ENCODE measurements around the gene KRT10. TPM values are rescaled to one million over a fixed set of nuclear protein-coding genes. Genes with fewer than 3 reads are reported as not detected.
A peak's percentile ranks its signal among the peaks of the same experiment; 100 is the strongest.

KRT10 gene
- total and polyA plus RNA-seq, 9 of the 15 experiments (the other 6 are each of a cell fraction or from before 2014, with no cell fraction given), result 47.0 to 179 (median 76.2) TPM

DNA sequence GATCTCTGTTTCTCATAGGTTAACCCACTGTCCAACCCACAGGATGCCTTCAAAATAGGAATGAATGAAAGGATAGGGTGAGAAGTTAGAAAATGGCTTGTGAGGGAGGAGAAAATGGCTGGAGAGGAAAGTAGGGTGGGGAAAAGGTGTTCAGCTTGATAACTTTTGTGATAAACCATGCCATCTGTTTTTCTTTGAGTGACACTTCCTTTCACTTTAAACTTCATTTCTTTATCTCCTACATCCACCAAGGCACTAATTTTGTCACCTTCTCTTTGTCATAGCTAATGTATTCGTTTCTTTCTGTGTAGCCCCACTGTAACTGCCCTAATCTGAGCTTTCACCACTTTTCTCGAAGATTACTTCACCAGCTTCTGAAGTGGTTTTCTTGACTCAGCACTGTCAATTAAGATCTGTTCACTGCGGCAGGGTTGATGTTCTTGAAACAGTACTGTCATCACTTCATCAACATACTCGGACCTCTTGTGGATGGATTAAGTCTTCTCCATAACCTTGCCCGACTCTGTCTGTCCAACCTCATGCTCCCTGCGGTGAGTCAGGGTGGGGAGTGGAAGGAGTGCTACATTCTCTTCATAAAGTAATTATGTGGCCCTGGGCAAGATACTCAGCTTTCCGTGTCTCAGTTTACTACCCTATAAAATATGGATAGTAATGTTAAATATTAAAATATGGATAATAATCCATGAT lies 5.5 kb upstream of the KRT10 start (continued):
- TF ChIP-seq, protein P1, sequence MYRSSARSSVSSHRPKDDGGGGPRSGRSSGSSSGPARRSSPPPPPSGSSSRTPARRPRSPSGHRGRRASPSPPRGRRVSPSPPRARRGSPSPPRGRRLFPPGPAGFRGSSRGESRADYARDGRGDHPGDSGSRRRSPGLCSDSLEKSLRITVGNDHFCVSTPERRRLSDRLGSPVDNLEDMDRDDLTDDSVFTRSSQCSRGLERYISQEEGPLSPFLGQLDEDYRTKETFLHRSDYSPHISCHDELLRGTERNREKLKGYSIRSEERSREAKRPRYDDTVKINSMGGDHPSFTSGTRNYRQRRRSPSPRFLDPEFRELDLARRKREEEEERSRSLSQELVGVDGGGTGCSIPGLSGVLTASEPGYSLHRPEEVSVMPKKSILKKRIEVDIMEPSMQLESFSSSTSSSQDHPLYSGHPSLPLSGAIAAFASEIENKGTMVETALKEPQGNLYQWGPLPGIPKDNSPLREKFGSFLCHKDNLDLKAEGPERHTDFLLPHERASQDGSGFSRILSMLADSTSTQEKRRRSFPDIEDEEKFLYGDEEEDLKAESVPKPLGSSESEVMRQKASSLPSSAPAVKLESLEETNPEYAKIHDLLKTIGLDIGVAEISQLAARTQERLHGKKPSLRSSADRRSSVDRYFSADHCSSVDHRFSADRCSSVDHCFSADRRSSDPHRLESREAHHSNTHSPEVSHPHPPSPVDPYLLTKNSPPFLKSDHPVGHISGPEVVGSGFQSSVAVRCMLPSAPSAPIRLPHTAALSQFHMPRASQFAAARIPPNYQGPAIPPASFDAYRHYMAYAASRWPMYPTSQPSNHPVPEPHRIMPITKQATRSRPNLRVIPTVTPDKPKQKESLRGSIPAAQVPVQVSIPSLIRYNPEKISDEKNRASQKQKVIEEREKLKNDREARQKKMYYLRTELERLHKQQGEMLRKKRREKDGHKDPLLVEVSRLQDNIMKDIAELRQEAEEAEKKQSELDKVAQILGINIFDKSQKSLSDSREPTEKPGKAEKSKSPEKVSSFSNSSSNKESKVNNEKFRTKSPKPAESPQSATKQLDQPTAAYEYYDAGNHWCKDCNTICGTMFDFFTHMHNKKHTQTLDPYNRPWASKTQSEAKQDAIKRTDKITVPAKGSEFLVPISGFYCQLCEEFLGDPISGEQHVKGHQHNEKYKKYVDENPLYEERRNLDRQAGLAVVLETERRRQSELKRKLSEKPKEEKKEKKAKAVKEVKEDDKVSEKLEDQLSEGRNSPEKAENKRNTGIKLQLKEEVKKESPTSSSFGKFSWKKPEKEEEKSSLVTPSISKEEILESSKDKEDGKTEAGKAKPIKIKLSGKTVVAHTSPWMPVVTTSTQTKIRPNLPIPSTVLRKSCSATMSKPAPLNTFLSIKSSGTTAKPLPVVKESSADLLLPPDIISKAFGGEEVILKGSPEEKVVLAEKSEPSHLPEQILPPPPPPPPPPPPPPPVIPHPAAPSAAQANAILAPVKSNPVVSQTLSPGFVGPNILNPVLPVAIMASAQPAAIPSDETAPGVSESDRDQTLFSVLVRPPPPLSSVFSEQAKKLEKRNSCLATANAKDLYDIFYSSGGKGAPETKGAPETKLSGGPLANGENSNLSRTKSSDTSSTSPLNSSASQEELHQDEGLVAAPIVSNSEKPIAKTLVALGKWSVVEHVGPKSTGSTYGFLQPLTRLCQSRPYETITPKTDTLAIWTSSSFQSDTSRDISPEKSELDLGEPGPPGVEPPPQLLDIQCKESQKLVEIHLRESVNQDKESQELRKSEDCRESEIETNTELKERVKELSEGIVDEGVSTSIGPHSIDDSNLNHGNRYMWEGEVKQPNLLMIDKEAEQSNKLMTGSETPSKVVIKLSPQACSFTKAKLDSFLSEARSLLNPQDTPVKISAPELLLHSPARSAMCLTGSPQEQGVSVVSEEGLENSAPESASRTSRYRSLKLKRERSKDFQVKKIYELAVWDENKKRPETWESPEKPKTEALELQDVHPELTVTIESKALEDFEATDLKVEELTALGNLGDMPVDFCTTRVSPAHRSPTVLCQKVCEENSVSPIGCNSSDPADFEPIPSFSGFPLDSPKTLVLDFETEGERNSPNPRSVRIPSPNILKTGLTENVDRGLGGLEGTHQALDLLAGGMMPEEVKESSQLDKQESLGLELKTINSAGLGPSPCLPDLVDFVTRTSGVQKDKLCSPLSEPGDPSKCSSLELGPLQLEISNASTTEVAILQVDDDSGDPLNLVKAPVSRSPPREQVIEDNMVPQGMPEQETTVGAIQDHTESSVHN (IDR thresholded peaks at IDR 0.05; ENCODE audit: borderline replicate concordance in 1 of 2, low read depth in 1 of 2), result peak in 1 of 2 experiments; percentile 92; a peak in 2 of 4 replicates
- TF ChIP-seq CSDE1 (IDR thresholded peaks at IDR 0.05) (0 out of 4 replicates have a peak, but pooled peaks of 1 of the 2 experiments have one; percentile 21), ZNF586 (CRISPR knock-in tag; conservative IDR thresholded peaks at IDR 0.05) (no peak), RB1 (IDR thresholded peaks at IDR 0.05; ENCODE audit: low read depth) (no peak), NUFIP1 (IDR thresholded peaks at IDR 0.05; ENCODE audit: partially characterized antibody) (no peak), NFATC3 (IDR thresholded peaks at IDR 0.05) (peak; percentile 89; the same call in 1 of the 2 replicates), ZNF175 (CRISPR knock-in tag; IDR thresholded peaks at IDR 0.05; ENCODE audit: low read depth) (peak; percentile 64; the same call in 1 of the 2 replicates)
- TF ChIP-seq, protein P2, sequence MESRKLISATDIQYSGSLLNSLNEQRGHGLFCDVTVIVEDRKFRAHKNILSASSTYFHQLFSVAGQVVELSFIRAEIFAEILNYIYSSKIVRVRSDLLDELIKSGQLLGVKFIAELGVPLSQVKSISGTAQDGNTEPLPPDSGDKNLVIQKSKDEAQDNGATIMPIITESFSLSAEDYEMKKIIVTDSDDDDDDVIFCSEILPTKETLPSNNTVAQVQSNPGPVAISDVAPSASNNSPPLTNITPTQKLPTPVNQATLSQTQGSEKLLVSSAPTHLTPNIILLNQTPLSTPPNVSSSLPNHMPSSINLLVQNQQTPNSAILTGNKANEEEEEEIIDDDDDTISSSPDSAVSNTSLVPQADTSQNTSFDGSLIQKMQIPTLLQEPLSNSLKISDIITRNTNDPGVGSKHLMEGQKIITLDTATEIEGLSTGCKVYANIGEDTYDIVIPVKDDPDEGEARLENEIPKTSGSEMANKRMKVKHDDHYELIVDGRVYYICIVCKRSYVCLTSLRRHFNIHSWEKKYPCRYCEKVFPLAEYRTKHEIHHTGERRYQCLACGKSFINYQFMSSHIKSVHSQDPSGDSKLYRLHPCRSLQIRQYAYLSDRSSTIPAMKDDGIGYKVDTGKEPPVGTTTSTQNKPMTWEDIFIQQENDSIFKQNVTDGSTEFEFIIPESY (CRISPR knock-in tag; IDR thresholded peaks at IDR 0.05), result 0 out of 2 replicates have a peak, but pooled peaks have one; percentile 26
- TF ChIP-seq, protein P3, sequence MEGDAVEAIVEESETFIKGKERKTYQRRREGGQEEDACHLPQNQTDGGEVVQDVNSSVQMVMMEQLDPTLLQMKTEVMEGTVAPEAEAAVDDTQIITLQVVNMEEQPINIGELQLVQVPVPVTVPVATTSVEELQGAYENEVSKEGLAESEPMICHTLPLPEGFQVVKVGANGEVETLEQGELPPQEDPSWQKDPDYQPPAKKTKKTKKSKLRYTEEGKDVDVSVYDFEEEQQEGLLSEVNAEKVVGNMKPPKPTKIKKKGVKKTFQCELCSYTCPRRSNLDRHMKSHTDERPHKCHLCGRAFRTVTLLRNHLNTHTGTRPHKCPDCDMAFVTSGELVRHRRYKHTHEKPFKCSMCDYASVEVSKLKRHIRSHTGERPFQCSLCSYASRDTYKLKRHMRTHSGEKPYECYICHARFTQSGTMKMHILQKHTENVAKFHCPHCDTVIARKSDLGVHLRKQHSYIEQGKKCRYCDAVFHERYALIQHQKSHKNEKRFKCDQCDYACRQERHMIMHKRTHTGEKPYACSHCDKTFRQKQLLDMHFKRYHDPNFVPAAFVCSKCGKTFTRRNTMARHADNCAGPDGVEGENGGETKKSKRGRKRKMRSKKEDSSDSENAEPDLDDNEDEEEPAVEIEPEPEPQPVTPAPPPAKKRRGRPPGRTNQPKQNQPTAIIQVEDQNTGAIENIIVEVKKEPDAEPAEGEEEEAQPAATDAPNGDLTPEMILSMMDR (IDR thresholded peaks at IDR 0.05 in 2 of 3, conservative IDR thresholded peaks at IDR 0.05 in 1 of 3; ENCODE audit: insufficient read depth in 2 of 3, low read depth in 1 of 3, low read length in 3 of 3), result peak in 1 of 3 experiments; percentile 18; a peak in 2 of 6 replicates
- TF ChIP-seq, protein P4, sequence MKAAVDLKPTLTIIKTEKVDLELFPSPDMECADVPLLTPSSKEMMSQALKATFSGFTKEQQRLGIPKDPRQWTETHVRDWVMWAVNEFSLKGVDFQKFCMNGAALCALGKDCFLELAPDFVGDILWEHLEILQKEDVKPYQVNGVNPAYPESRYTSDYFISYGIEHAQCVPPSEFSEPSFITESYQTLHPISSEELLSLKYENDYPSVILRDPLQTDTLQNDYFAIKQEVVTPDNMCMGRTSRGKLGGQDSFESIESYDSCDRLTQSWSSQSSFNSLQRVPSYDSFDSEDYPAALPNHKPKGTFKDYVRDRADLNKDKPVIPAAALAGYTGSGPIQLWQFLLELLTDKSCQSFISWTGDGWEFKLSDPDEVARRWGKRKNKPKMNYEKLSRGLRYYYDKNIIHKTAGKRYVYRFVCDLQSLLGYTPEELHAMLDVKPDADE (conservative IDR thresholded peaks at IDR 0.05; ENCODE audit: control insufficient read depth, low read depth, low read length), result peak; percentile 49; the same call in 1 of the 2 replicates
